IMR-90 (cell line): ENCODE results near the gene SLC9C2. TPM values are rescaled to one million over a fixed set of nuclear protein-coding genes. Genes with fewer than 3 reads are reported as not detected.

Source experiments
- ATAC-seq: fragments of 200-7000 bp; cut with Tn5 transposase; 2 replicates; pipeline ENCODE4 v1.9.1; 2020; ENCODE audit warnings: low read depth, mild to moderate bottlenecking, moderate library complexity
- BruUV-seq: library from RNA; stranded (reverse); fragments of 400-500 nt; replicated peaks from 2 replicates; lab custom pipeline; 2021; lab: Mats Ljungman, UMichigan
- CTCF ChIA-PET: fragments of 300-600 bp; formaldehyde crosslinking; extraction: SDS; loops from one replicate; lab custom pipeline; 2021; ENCODE audit warnings: antibody characterized with exemption; lab: Yijun Ruan, JAX
- POLR2A ChIA-PET: fragments of 300-600 bp; sonication (Branson Sonifier 250); formaldehyde crosslinking; loops from one replicate; lab custom pipeline; 2022; ENCODE audit warnings: antibody characterized with exemption; ENCODE audit not compliant: unreplicated experiment; lab: Charles Lee
- DNase-seq: peaks from one replicate; pipeline ENCODE4 v3.0.0; 2013
- H2AFZ ChIP-seq: replicated peaks from 2 replicates; pipeline ENCODE3; 2013; ENCODE audit warnings: low read length, mild to moderate bottlenecking; ENCODE audit not compliant: poor library complexity
- H2AK5ac ChIP-seq: 2 replicates; pipeline ENCODE4 v1.6.1; 2013; ENCODE audit warnings: low read depth, low read length, inconsistent platforms
- H2AK9ac ChIP-seq: replicated peaks from 2 replicates; pipeline ENCODE3; 2013; ENCODE audit warnings: mild to moderate bottlenecking, low read depth, low read length, moderate library complexity; ENCODE audit not compliant: poor library complexity
- H2BK120ac ChIP-seq: 2 replicates; pipeline ENCODE4 v1.6.1; 2013; ENCODE audit warnings: low read depth, low read length, inconsistent platforms
- H2BK15ac ChIP-seq: 3 replicates; pipeline ENCODE4 v1.6.1; 2013; ENCODE audit warnings: low read depth, low read length, inconsistent platforms
- H2BK20ac ChIP-seq: 2 replicates; pipeline ENCODE4 v1.6.1; 2013; ENCODE audit warnings: low read depth, mild to moderate bottlenecking, inconsistent platforms, low read length, moderate library complexity
- H2BK5ac ChIP-seq: 2 replicates; pipeline ENCODE4 v1.6.1; 2013; ENCODE audit warnings: mild to moderate bottlenecking, low read depth, low read length, inconsistent platforms; ENCODE audit not compliant: poor library complexity, severe bottlenecking
- H3K14ac ChIP-seq: replicated peaks from 2 replicates; pipeline ENCODE4 v1.6.1; 2013; ENCODE audit warnings: low read depth, low read length, inconsistent platforms
- H3K18ac ChIP-seq: 2 replicates; pipeline ENCODE4 v1.6.1; 2013; ENCODE audit warnings: low read depth, low read length, control low read depth
- H3K23ac ChIP-seq: 2 replicates; pipeline ENCODE4 v1.6.1; 2013; ENCODE audit warnings: low read depth, low read length, inconsistent platforms
- H3K27ac ChIP-seq: 2 replicates; pipeline ENCODE4 v1.5.1; 2013; ENCODE audit warnings: mild to moderate bottlenecking, control low read depth, low read length; ENCODE audit not compliant: insufficient read depth
- H3K27me3 ChIP-seq: 2 replicates; pipeline ENCODE4 v1.6.1; 2013; ENCODE audit warnings: low read length; ENCODE audit not compliant: control insufficient read depth, insufficient read depth
- H3K36me3 ChIP-seq: 2 replicates; pipeline ENCODE4 v1.6.1; 2013; ENCODE audit warnings: low read length, mixed read lengths; ENCODE audit not compliant: control insufficient read depth, insufficient read depth
- H3K4ac ChIP-seq: 2 replicates; pipeline ENCODE4 v1.6.1; 2013; ENCODE audit warnings: low read depth, low read length, inconsistent platforms
- H3K4me1 ChIP-seq: 2 replicates; pipeline ENCODE4 v1.6.1; 2013; ENCODE audit warnings: low read length, mixed read lengths; ENCODE audit not compliant: control insufficient read depth, insufficient read depth
- H3K4me2 ChIP-seq: 2 replicates; pipeline ENCODE4 v1.6.1; 2013; ENCODE audit warnings: low read depth, mild to moderate bottlenecking, control low read depth, low read length, moderate library complexity
- H3K4me3 ChIP-seq: 2 replicates; pipeline ENCODE4 v1.5.1; 2013; ENCODE audit warnings: low read depth, mild to moderate bottlenecking, control low read depth, low read length, moderate library complexity; ENCODE audit not compliant: insufficient read depth
- H3K56ac ChIP-seq: 2 replicates; pipeline ENCODE4 v1.6.1; 2013; ENCODE audit warnings: low read length, inconsistent platforms; ENCODE audit not compliant: insufficient read depth; ENCODE audit errors: extremely low read depth
- H3K79me1 ChIP-seq, 2 experiments: 2 replicates each; pipeline ENCODE4 v1.6.1; 2013; ENCODE audit warnings: low read length in 2 of 2, inconsistent platforms in 1 of 2, low read depth in 1 of 2
- H3K9ac ChIP-seq: 2 replicates; pipeline ENCODE4 v1.6.1; 2013; ENCODE audit warnings: low read depth, low read length, control low read depth
- H3K9me1 ChIP-seq: 2 replicates; pipeline ENCODE4 v1.6.1; 2013; ENCODE audit warnings: low read length, inconsistent platforms; ENCODE audit not compliant: insufficient read depth
- H3K9me3 ChIP-seq: 2 replicates; pipeline ENCODE4 v1.6.1; 2013; ENCODE audit warnings: low read length; ENCODE audit not compliant: control insufficient read depth, insufficient read depth
- H4K20me1 ChIP-seq: 2 replicates; pipeline ENCODE4 v1.6.1; 2013; ENCODE audit warnings: low read length, inconsistent platforms; ENCODE audit not compliant: insufficient read depth
- H4K5ac ChIP-seq: 2 replicates; pipeline ENCODE4 v1.6.1; 2013; ENCODE audit warnings: mild to moderate bottlenecking, low read depth, low read length, control low read depth
- H4K8ac ChIP-seq, 2 experiments: 2 replicates each; pipeline ENCODE4 v1.6.1; 2013; ENCODE audit warnings: low read depth in 2 of 2, low read length in 2 of 2, control low read depth in 1 of 2, inconsistent platforms in 1 of 2
- H4K91ac ChIP-seq: 2 replicates; pipeline ENCODE4 v1.6.1; 2013; ENCODE audit warnings: low read depth, low read length, inconsistent platforms; ENCODE audit not compliant: insufficient read depth
- BHLHE40 ChIP-seq: fragments of 150-350 bp; IDR thresholded peaks from 2 replicates; pipeline ENCODE4 v1.6.1; 2016; ENCODE audit warnings: mild to moderate bottlenecking, low read depth, low read length
- CEBPB ChIP-seq: IDR thresholded peaks from 2 replicates; pipeline ENCODE4 v1.6.1; 2012; ENCODE audit warnings: low read depth, low read length, improper control_type of control experiment
- CHD1 ChIP-seq: IDR thresholded peaks from 2 replicates; pipeline ENCODE4 v1.6.1; 2012; ENCODE audit warnings: low read depth, low read length, improper control_type of control experiment
- CTCF ChIP-seq: conservative IDR thresholded peaks from 2 replicates; pipeline ENCODE4 v1.5.1; 2012; ENCODE audit warnings: mild to moderate bottlenecking, low read depth, low read length, improper control_type of control experiment
- ELK1 ChIP-seq: fragments of 150-350 bp; IDR thresholded peaks from 2 replicates; pipeline ENCODE4 v1.6.1; 2016; ENCODE audit warnings: low read depth, mild to moderate bottlenecking, low read length, moderate library complexity, borderline replicate concordance
- FOS ChIP-seq: fragments of 150-350 bp; IDR thresholded peaks from 2 replicates; pipeline ENCODE4 v1.6.1; 2016; ENCODE audit warnings: low read depth, low read length
- MAFK ChIP-seq: IDR thresholded peaks from 2 replicates; pipeline ENCODE4 v1.6.1; 2012; ENCODE audit warnings: low read depth, low read length, improper control_type of control experiment
- MAZ ChIP-seq: IDR thresholded peaks from 2 replicates; pipeline ENCODE4 v1.6.1; 2012; ENCODE audit warnings: low read depth, mild to moderate bottlenecking, low read length, improper control_type of control experiment, moderate library complexity, borderline replicate concordance
- MXI1 ChIP-seq: IDR thresholded peaks from 2 replicates; pipeline ENCODE4 v1.6.1; 2012; ENCODE audit warnings: low read depth, mild to moderate bottlenecking, low read length, moderate library complexity, borderline replicate concordance
- NFE2L2 ChIP-seq: fragments of 150-350 bp; IDR thresholded peaks from 2 replicates; pipeline ENCODE4 v1.6.1; 2016; ENCODE audit warnings: low read depth, mild to moderate bottlenecking, low read length
- POLR2A ChIP-seq: IDR thresholded peaks from 2 replicates; pipeline ENCODE4 v1.6.1; 2012; ENCODE audit warnings: mild to moderate bottlenecking, low read depth, low read length
- RAD21 ChIP-seq: IDR thresholded peaks from 2 replicates; pipeline ENCODE4 v1.6.1; 2012; ENCODE audit warnings: low read length, improper control_type of control experiment
- RCOR1 ChIP-seq: IDR thresholded peaks from 2 replicates; pipeline ENCODE4 v1.6.1; 2012; ENCODE audit warnings: mild to moderate bottlenecking, low read length, improper control_type of control experiment; ENCODE audit not compliant: insufficient replicate concordance
- RFX5 ChIP-seq: IDR thresholded peaks from 2 replicates; pipeline ENCODE4 v1.8.0; 2012; ENCODE audit warnings: low read depth, mild to moderate bottlenecking, low read length, moderate library complexity
- SMC3 ChIP-seq: fragments of 150-350 bp; IDR thresholded peaks from 2 replicates; pipeline ENCODE4 v1.6.1; 2016; ENCODE audit warnings: low read depth, mild to moderate bottlenecking, antibody characterized with exemption, low read length, moderate library complexity
- WGBS, 2 experiments: methylation state at CpG; one replicate each; pipeline versions ENCODE4 v1.1.5 to v1.1.7; 2013; ENCODE audit warnings: missing lambda C conversion rate in 2 of 2; ENCODE audit not compliant: insufficient read length in 1 of 2; ENCODE audit errors: extremely low coverage in 2 of 2; 5-methylcytosine and 5-hydroxymethylcytosine counted together
- dilution Hi-C: fragments of 300-500 bp; cut with HindIII; formaldehyde crosslinking; loops from one replicate; pipeline ENCODE4 v1.14.3; 2018; ENCODE audit warnings: low sequenced_read_pairs; ENCODE audit not compliant: unreplicated experiment
- in situ Hi-C: fragments of 300-500 bp; cut with MboI; formaldehyde crosslinking; loops from 3 replicates; pipeline ENCODE4 v1.14.3; 2019; ENCODE audit warnings: low sequenced_read_pairs, inconsistent platforms, mixed read lengths
- intact Hi-C: fragments of 100-400 bp; cut with micrococcal nuclease; formaldehyde crosslinking; loops from 2 replicates; pipeline ENCODE4 v1.10.0; 2022
- polyA plus RNA-seq, 3 experiments: library from polyadenylated mRNA; depleted of rRNA; stranded (reverse); fragments of >200 nt; gene quantifications; 2 replicates each; pipeline ENCODE4 v1.2.3, GENCODE V29; 2012; ENCODE audit warnings: low replicate concordance in 1 of 3
- total RNA-seq: library from RNA; depleted of rRNA; stranded (reverse); fragments of >200 nt; gene quantifications from 2 replicates; pipeline ENCODE4 v1.2.3, GENCODE V29; 2012
- TF ChIP-seq, protein P1 (sequence below): fragments of 150-350 bp; IDR thresholded peaks from 2 replicates; pipeline ENCODE4 v1.6.1; 2017; ENCODE audit warnings: mild to moderate bottlenecking, antibody characterized with exemption, low read length, low read depth

Gene SLC9C2
- total and polyA plus RNA-seq, 2 of the 4 experiments (the other 2 are of a cell fraction), result not detected

- H4K20me1 ChIP-seq, result no peaks in the 10 kb centered on the region
- no peak overlapping the region for H3K9ac ChIP-seq
- no peak overlapping the region for H3K4ac ChIP-seq
- H4K5ac ChIP-seq, result no peak overlapping the region
- no peak overlapping the region for H3K18ac ChIP-seq
- no peak overlapping the region for H3K4me2 ChIP-seq
- peaks cover 2% of the 10 kb centered on the region; the same call in 1 of the 2 replicates for H3K4me1 ChIP-seq
- no peak overlapping the region for H2BK120ac ChIP-seq
- no peak overlapping the region for H3K4me3 ChIP-seq
- H2AK5ac ChIP-seq, result no peak overlapping the region
- H2BK20ac ChIP-seq, result no peak overlapping the region
- in situ Hi-C loops, result no loop called here
- dilution Hi-C loops, result no loop called here
- TF ChIP-seq MAZ, result no peak
- TF ChIP-seq, protein P1, sequence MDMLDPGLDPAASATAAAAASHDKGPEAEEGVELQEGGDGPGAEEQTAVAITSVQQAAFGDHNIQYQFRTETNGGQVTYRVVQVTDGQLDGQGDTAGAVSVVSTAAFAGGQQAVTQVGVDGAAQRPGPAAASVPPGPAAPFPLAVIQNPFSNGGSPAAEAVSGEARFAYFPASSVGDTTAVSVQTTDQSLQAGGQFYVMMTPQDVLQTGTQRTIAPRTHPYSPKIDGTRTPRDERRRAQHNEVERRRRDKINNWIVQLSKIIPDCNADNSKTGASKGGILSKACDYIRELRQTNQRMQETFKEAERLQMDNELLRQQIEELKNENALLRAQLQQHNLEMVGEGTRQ, result no peak
- TF ChIP-seq SMC3, result no peak
- no peak for TF ChIP-seq RFX5
- no peak for TF ChIP-seq POLR2A
- TF ChIP-seq NFE2L2, result no peak
- no peak for TF ChIP-seq ELK1
- TF ChIP-seq FOS, result no peak
- TF ChIP-seq RAD21, result no peak
- no peak for TF ChIP-seq BHLHE40
- no peak for TF ChIP-seq CEBPB
- no peak for TF ChIP-seq CTCF
- TF ChIP-seq RCOR1, result no peak
- no peak for TF ChIP-seq CHD1
- TF ChIP-seq MAFK, result no peak
- no peak for TF ChIP-seq MXI1
- no peak overlapping the region for H4K91ac ChIP-seq
- H3K23ac ChIP-seq, result no peak overlapping the region
- no peak overlapping the region for H3K14ac ChIP-seq
- no CpG with 5 or more reads among the region's 1 CpG for WGBS, 2 experiments
- no peak overlapping the region for H3K56ac ChIP-seq
- no peak for DNase-seq
- CTCF ChIA-PET, result no interaction called here
- H2AK9ac ChIP-seq, result no peak overlapping the region
- H3K79me1 ChIP-seq, result no peaks in the 10 kb centered on the region
- no peak overlapping the region for H3K27ac ChIP-seq
- no peak overlapping the region for H2AFZ ChIP-seq
- H4K8ac ChIP-seq, result no peak overlapping the region
- no peaks in the 10 kb centered on the region for H3K36me3 ChIP-seq
- POLR2A ChIA-PET, result no interaction called here
- no TSS peak for BruUV-seq
- H3K27me3 ChIP-seq, result no peaks in the 10 kb centered on the region; the same call in 1 of the 2 replicates
- ATAC-seq, result no peak
- H3K9me3 ChIP-seq, result no peaks in the 10 kb centered on the region
- 0 out of 2 replicates have a peak, but pooled peaks cover 7% of the 10 kb centered on the region for H3K9me1 ChIP-seq
- H2BK15ac ChIP-seq, result no peak overlapping the region
- intact Hi-C loops, result no loop called here
- no peak overlapping the region for H2BK5ac ChIP-seq
Measured at GRCh38 chr1:173509797-173510196, 93.1 kb downstream of the SLC9C2 start.
